Measurements from ENCODE around the gene FAM20C.

GRCh38 chr7:196283-196682, 3.9 kb downstream of the FAM20C start:
- no peak for TF ChIP-seq POLR2AphosphoS5 (IDR thresholded peaks at IDR 0.05)
- TF ChIP-seq, protein P1, sequence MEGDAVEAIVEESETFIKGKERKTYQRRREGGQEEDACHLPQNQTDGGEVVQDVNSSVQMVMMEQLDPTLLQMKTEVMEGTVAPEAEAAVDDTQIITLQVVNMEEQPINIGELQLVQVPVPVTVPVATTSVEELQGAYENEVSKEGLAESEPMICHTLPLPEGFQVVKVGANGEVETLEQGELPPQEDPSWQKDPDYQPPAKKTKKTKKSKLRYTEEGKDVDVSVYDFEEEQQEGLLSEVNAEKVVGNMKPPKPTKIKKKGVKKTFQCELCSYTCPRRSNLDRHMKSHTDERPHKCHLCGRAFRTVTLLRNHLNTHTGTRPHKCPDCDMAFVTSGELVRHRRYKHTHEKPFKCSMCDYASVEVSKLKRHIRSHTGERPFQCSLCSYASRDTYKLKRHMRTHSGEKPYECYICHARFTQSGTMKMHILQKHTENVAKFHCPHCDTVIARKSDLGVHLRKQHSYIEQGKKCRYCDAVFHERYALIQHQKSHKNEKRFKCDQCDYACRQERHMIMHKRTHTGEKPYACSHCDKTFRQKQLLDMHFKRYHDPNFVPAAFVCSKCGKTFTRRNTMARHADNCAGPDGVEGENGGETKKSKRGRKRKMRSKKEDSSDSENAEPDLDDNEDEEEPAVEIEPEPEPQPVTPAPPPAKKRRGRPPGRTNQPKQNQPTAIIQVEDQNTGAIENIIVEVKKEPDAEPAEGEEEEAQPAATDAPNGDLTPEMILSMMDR (IDR thresholded peaks at IDR 0.05), result no peak
